Neural progenitor cell (in vitro differentiated cells): Measurements from ENCODE around the gene NHERF1.

Experiments used
- CTCF ChIP-seq: fragments of 200-600 bp; sonication (generic); IDR thresholded peaks from 2 replicates; pipeline ENCODE4 v1.5.1; 2017; ENCODE audit warnings: antibody characterized with exemption, mild to moderate bottlenecking
- EZH2phosphoT487 ChIP-seq: fragments of 200-600 bp; sonication (generic); IDR thresholded peaks from 2 replicates; pipeline ENCODE4 v1.6.1; 2017; ENCODE audit warnings: antibody characterized with exemption

GRCh38 chr17:74756891-74757290, 8.5 kb downstream of the NHERF1 start:
- TF ChIP-seq CTCF = no peak
- TF ChIP-seq EZH2phosphoT487 = no peak
